ENCODE measurements around the gene NR2F1. TPM values are rescaled to one million over a fixed set of nuclear protein-coding genes. Genes with fewer than 3 reads are reported as not detected.

The NR2F1 gene
- total RNA-seq, 2 experiments from 2014 or later: not detected

DNA sequence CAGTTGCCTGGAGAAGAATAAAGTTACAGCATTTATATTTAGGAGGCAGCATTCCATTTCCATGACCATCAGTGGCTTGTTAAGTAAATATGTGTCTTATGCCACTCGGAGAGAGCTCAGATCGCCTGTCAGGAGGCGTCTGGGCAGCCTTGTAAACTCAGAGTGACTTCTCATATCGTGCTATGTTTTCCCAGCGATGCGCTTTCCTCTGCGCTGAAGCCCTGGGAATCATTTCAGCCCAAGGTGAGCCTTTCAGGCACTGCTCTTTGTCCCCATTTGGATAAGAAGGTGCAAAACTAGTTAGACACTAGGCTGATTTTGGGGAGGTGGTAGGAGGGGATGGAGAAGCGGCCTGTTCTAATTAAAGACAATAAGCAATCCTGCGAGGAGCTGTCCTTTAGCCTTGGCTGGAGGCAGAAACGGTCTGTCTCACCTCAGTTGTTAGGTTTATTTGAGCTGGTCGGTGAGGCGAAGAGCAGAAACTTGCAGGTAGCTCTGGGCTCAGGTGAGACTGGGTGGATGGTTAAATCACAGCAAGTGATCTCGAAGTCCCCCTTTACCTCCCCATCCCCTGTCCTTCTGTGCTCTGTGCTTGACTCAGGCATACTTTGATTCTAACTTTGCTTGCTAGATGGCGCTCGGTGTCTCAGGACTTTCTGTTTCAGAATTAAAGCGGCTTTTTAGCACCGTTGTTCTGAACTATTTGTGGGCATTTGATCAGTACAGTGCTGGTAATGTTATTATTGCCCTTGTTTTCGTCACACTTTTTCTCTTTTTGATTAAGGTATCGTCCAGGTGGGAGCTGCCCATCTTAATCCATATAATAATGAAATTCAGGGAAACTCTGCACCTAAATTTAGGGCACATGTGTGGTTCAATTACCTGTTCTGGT lies 24.6 kb downstream of the NR2F1 start:
- ChIA-PET CTCF (interaction anchor here (0.6 to 2.7 kb wide), 19 partner anchors 9 to 308 kb away, joined by 3 to 28 read pairs (median 5); partner anchors contain the start of gene NR2F1), POLR2A (interaction anchor here (1.0 to 1.4 kb wide), 2 partner anchors 16 to 29 kb away, joined by 3 read pairs; no protein-coding TSS in a partner anchor)
- TF ChIP-seq, protein P1, sequence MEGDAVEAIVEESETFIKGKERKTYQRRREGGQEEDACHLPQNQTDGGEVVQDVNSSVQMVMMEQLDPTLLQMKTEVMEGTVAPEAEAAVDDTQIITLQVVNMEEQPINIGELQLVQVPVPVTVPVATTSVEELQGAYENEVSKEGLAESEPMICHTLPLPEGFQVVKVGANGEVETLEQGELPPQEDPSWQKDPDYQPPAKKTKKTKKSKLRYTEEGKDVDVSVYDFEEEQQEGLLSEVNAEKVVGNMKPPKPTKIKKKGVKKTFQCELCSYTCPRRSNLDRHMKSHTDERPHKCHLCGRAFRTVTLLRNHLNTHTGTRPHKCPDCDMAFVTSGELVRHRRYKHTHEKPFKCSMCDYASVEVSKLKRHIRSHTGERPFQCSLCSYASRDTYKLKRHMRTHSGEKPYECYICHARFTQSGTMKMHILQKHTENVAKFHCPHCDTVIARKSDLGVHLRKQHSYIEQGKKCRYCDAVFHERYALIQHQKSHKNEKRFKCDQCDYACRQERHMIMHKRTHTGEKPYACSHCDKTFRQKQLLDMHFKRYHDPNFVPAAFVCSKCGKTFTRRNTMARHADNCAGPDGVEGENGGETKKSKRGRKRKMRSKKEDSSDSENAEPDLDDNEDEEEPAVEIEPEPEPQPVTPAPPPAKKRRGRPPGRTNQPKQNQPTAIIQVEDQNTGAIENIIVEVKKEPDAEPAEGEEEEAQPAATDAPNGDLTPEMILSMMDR (IDR thresholded peaks at IDR 0.05): peak; percentile 45
- H3K27ac Mint-ChIP-seq: no peak overlapping the region
- peaks cover 77% of the 10 kb centered on the region for H3K27me3 Mint-ChIP-seq
- H3K4me3 Mint-ChIP-seq: no peak overlapping the region
- DNase-seq (peak; percentile 59), ATAC-seq (peak; percentile 81)
- intact Hi-C loops (cut with micrococcal nuclease): loop anchor here (5.0 kb wide), 2 partner anchors 35 to 195 kb away; no protein-coding TSS in a partner anchor
- peaks cover 4% of the 10 kb centered on the region for H3K9me3 Mint-ChIP-seq
- peaks cover 15% of the 10 kb centered on the region for H3K4me1 Mint-ChIP-seq (ENCODE audit: low read depth)
- peaks cover 2% of the 10 kb centered on the region for H3K36me3 Mint-ChIP-seq (ENCODE audit: low read depth)

DNA sequence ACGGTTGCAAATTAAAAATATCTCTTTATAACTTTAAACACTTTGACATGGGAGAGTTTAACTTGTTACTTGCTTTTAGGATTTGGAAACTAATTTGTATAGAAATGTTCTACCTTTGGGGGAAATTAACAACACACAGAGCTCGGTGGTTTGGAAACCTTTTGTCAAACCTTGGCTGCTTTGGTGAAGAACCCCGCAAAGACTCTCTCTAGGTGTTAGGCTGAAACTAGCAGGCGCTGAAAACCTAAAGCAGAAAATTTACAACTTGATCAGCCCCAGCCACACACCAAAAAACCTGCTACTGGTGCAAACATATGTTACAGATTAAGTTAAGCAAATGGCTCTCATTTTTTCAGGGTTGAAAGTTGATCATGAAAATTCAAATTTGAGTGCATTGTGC lies 25.8 kb downstream of the NR2F1 start:
- TF ChIP-seq, protein P1 (IDR thresholded peaks at IDR 0.05): no peak
- H3K27me3 Mint-ChIP-seq: peaks cover 76% of the 10 kb centered on the region
- no peaks in the 10 kb centered on the region for H3K36me3 Mint-ChIP-seq (ENCODE audit: low read depth)
- ATAC-seq (no peak), DNase-seq (no peak)
- intact Hi-C loops (cut with micrococcal nuclease): loop anchor here (5.0 kb wide), 2 partner anchors 37 to 193 kb away; no protein-coding TSS in a partner anchor
- no peak overlapping the region for H3K27ac Mint-ChIP-seq
- no peak overlapping the region for H3K4me3 Mint-ChIP-seq
- CTCF ChIA-PET: interaction anchor here (1.0 to 1.5 kb wide), 3 partner anchors 14 to 192 kb away, joined by 3 to 4 read pairs (median 3); no protein-coding TSS in a partner anchor
- peaks cover 4% of the 10 kb centered on the region for H3K9me3 Mint-ChIP-seq
- POLR2A ChIA-PET: no interaction called here
- peaks cover 15% of the 10 kb centered on the region for H3K4me1 Mint-ChIP-seq (ENCODE audit: low read depth)

DNA sequence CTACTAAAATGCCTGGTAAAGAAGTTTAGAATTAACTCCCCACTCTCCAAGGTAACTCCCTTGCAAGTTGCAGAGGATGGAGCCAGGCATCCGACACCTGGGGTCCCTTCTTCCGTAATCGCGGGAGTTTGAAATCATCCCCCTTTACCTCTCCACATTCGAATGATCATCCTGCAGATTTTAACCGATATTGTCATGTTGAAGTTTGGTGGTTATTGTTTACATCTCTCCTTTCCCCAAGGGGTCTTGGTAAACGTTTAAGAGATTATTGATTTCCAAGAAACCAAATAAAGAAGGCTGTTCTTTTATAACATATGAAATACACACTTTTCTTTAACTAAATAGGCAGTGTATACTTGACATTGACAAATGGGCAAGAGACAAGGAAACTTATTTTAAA lies 26.7 kb downstream of the NR2F1 start:
- CTCF ChIA-PET: interaction anchor here (1.0 to 1.5 kb wide), 2 partner anchors 21 to 191 kb away, joined by 3 read pairs; no protein-coding TSS in a partner anchor

DNA sequence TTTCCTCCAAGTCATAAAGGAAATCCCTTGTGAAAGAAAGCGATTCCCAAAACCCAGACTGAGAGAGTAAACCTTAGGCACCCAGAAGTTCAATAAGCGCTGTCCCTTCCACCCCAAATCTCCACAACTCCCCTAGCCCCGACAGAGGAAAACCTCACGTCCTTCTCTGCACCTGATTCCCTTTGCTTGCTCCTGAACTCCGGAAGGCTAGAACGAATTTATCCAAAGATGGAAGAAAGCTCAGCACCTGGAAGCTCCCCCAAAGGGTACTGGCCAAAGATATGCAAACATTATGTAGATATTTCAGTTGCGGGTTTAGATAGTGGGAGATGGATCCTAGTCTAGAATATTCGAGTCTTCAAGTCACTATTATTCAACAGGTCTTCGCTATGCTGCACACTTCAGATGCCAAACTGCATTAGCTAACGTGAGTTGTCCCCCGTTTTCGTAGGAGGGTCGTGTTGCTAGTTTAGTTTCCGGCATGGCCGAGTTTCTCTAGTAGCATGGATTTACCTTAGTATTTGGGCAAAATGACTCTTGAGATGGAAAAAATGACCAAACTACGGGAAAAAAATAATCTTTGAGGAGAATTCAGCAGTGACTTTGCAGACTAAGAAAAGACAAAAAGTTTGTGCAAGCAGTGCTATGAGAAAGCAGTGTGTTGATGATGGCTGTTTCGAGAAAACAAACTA lies 27.7 kb downstream of the NR2F1 start:
- Mint-ChIP-seq H3K27me3 (peaks cover 68% of the 10 kb centered on the region), H3K36me3 (ENCODE audit: low read depth) (no peaks in the 10 kb centered on the region), H3K4me3 (no peak overlapping the region), H3K9me3 (peaks cover 4% of the 10 kb centered on the region), H3K27ac (no peak overlapping the region), H3K4me1 (ENCODE audit: low read depth) (peaks cover 15% of the 10 kb centered on the region)
- intact Hi-C loops (cut with micrococcal nuclease): no loop called here
- DNase-seq: no peak
- CTCF ChIA-PET: interaction anchor here (2.7 kb wide), 1 partner anchor 190 kb away, joined by 13 read pairs; no protein-coding TSS in a partner anchor
- POLR2A ChIA-PET: no interaction called here
- TF ChIP-seq, protein P1 (IDR thresholded peaks at IDR 0.05): no peak
- ATAC-seq: no peak

More for the DNA sequence above, 26.7 kb downstream of the NR2F1 start:
- Mint-ChIP-seq H3K36me3 (ENCODE audit: low read depth) (no peaks in the 10 kb centered on the region), H3K9me3 (peaks cover 4% of the 10 kb centered on the region), H3K4me3 (no peak overlapping the region), H3K27ac (no peak overlapping the region), H3K4me1 (ENCODE audit: low read depth) (peaks cover 15% of the 10 kb centered on the region), H3K27me3 (peaks cover 77% of the 10 kb centered on the region)
- ATAC-seq (no peak), DNase-seq (no peak)
- intact Hi-C loops (cut with micrococcal nuclease): loop anchor here (5.0 kb wide), 2 partner anchors 37 to 193 kb away; no protein-coding TSS in a partner anchor
- TF ChIP-seq, protein P1 (IDR thresholded peaks at IDR 0.05): no peak
- POLR2A ChIA-PET: no interaction called here
